ENCODE data around the gene NKG7. TPM values are rescaled to one million over a fixed set of nuclear protein-coding genes. Genes with fewer than 3 reads are reported as not detected.

NKG7 gene
- total and polyA plus RNA-seq, 3 donors from 2014 or later, result 0.63 to 8.7 TPM; not detected in 1

- 0% methylated on average over 42 to 53 of the region's 54 CpGs for WGBS, 2 donors
- Histone ChIP-seq H3K9me3 (no peaks in the 10 kb centered on the region), H3K4me1 (peaks cover 14% of the 10 kb centered on the region), H3K27ac (peak overlapping the region; percentile 87 to 95), H3K27me3 (no peaks in the 10 kb centered on the region), H3K36me3 (ENCODE audit: low read depth, missing control alignments) (no peaks in the 10 kb centered on the region), H3K4me3 (peak overlapping the region; percentile 69 to 74)
- intact Hi-C loops (cut with DNase I; ENCODE audit: low total_unique reads), result no loop called here
- TF ChIP-seq CTCF (IDR thresholded peaks at IDR 0.05), result no peak
- TF ChIP-seq POLR2A (IDR thresholded peaks at IDR 0.05), result peak; percentile 88
- peak; percentile 99 for DNase-seq
Measured at GRCh38 chr19:51366389-51367254, 5.8 kb downstream of the NKG7 start.

- no peak for TF ChIP-seq POLR2A (IDR thresholded peaks at IDR 0.05)
- TF ChIP-seq CTCF (IDR thresholded peaks at IDR 0.05), result no peak
- H3K27ac ChIP-seq, result peak within 1 kb of the TSS; percentile 87 to 95
- H3K4me3 ChIP-seq, result peak within 1 kb of the TSS; percentile 69 to 74
- no peak for DNase-seq
- H3K27me3 ChIP-seq, result no peaks in the 10 kb centered on the region
- intact Hi-C loops (cut with DNase I; ENCODE audit: low total_unique reads), result no loop called here
- WGBS, 2 donors, result 0% methylated on average over 15 to 22 of the region's 27 CpGs
- H3K4me1 ChIP-seq, result peaks cover 14% of the 10 kb centered on the region
- no peaks in the 10 kb centered on the region for H3K36me3 ChIP-seq (ENCODE audit: low read depth, missing control alignments)
- no peaks in the 10 kb centered on the region for H3K9me3 ChIP-seq
Measured at GRCh38 chr19:51365965-51366388, 6.5 kb downstream of the NKG7 start, which contains the start of gene ETFB. ETFB (minus strand) TSS chr19:51366388; CDS start chr19:51366326, 62 bp downstream.

GRCh38 chr19:51365211-51365964, 7.1 kb downstream of the NKG7 start:
- Histone ChIP-seq H3K9me3 (no peaks in the 10 kb centered on the region), H3K4me1 (peaks cover 14% of the 10 kb centered on the region), H3K27ac (peak overlapping the region; percentile 87 to 95), H3K36me3 (ENCODE audit: low read depth, missing control alignments) (no peaks in the 10 kb centered on the region), H3K27me3 (no peaks in the 10 kb centered on the region), H3K4me3 (peak overlapping the region; percentile 69 to 74)
- DNase-seq, result peak; percentile 34
- WGBS, 2 donors, result 13 to 20% methylated on average over 6 to 10 of the region's 10 CpGs
- TF ChIP-seq POLR2A (IDR thresholded peaks at IDR 0.05) (no peak), CTCF (IDR thresholded peaks at IDR 0.05) (no peak)
- intact Hi-C loops (cut with DNase I; ENCODE audit: low total_unique reads), result no loop called here

GRCh38 chr19:51364200-51365106, 8.0 kb downstream of the NKG7 start:
- Histone ChIP-seq H3K27me3 (no peaks in the 10 kb centered on the region), H3K36me3 (ENCODE audit: low read depth, missing control alignments) (no peaks in the 10 kb centered on the region), H3K9me3 (no peaks in the 10 kb centered on the region), H3K27ac (no peak overlapping the region), H3K4me3 (no peak overlapping the region), H3K4me1 (peaks cover 14% of the 10 kb centered on the region)
- intact Hi-C loops (cut with DNase I; ENCODE audit: low total_unique reads), result no loop called here
- WGBS, 2 donors, result 76 to 87% methylated on average over 14 to 15 of the region's 15 CpGs
- DNase-seq, result no peak
- TF ChIP-seq CTCF (IDR thresholded peaks at IDR 0.05), result no peak
- TF ChIP-seq POLR2A (IDR thresholded peaks at IDR 0.05), result no peak
